Measurements from ENCODE around the gene LGI4.
A peak's percentile ranks its signal among the peaks of the same experiment; 100 is the strongest.
"Not testable (repeated sequence)": the region's sequence is repeated elsewhere in the genome, so short reads cannot be mapped to it uniquely, and the experiment has no call there.

The LGI4 gene

DNA sequence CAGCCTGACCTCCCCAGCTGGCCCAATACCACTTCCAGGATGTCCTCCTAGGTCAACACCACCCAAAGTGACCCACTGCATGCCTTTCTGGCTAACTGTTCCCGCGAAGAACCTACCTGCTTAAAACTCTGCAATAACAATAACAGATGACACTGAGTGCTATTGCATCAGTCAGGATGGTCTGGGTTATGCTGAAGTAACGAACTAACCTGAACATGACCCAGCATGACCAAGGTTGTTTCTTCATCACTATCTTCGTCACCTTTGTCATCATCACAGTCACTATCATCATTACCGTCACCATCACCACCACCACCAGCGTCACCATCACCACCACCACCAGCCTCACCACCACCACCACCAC is 29.8 kb downstream of the LGI4 start:
- no peak for DNase-seq

DNA sequence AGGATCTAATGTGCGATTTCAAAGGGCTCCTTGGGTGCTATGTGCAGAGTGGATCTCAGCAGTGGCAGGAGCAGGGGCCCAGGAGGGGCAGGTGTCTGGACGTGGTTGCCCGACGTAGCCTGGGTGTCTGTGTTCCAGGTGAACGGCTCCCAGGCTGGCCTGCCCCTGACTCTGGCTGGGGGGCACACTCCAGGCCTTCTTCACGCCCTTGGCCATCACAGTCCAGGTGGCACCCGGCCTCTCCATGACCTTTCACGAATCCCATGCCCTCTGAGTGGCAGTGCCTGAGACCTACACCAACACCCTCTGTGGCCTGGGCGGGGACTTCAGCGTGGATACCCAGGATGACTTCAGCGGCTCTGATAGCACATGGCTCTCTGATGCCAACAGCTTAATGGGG is 30.5 kb downstream of the LGI4 start:
- no peak for DNase-seq

DNA sequence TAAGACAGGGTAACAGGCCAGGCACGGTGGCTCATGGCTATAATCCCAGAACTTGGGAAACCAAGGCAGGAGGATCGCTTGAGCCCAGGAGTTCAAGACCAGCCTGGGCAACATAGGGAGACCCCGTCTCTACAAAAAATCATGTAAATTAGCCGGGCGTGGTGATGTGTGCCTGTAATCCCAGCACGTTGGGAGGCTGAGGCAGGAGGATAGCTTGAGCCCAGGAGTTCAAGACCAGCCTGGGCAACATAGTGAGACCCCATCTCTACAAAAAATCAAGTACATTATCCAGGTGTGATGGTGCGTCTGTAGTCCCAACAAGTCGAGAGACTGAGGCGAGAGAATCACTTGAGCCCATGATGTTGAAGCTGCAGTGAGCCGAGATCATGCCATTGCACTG is 31.2 kb downstream of the LGI4 start:
- DNase-seq = not testable (repeated sequence)

DNA sequence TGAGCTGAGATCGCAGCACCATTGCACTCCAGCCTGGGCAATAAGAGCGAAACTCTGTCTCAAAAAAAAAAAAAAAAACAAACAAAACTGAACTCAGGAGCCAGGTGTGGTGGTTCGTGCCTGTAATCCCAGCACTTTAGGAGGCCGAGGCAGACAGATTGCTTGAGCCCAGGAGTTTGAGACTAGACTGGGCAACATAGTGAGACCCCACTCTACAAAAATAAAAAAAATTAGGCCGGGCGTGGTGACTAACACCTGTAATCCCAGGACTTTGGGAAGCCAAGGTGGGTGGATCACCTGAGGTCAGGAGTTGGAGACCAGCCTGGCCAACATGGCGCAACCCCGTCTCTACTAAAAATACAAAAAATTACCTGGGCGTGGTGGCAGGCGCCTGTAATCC is 32.9 kb downstream of the LGI4 start:
- DNase-seq = not testable (repeated sequence)

DNA sequence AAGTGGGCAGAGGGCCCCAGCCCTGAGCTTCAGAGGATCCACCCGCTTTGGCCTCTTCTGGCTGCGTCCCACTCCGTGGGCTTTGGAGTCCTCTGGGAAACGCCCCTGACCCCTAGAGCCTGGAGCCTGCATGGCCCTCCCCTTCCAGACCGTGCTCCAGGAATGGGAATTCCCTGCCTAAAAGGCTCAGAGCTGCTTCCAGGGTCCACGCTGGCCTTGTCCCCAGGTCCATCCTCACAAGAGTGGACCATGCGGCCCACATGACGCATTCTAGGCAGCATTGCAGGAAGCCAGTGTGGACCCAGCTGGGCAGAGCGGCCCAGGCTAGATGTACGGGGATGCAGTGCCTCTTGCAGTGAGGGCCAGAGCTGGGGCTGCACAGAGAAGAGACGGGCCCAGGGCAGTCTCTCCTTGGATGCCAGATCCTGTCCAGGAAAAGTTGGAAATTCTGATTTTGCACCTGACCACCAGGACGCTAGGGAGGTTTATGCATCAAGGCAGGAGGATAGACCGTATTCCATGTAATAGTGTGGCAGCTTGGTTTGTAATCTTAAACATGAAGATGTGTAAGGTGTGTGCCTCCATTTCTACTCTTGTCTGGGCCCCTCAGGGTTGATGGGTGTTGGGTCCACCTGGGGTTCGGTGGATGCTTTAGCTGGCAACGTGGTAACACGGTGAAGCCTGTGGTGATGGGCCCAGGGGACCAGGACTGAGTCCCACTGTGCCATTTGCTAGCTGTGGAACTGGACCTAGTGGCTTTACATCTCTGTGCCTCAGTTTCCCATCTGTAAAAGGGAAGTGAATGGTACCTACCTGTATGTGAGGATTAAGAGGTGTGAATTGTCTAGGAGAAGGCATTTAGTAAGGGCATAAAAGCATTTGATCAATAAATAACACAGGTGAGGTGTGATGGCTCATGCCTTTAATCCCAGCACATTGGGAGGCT is 34.0 kb downstream of the LGI4 start:
- no peak for DNase-seq

DNA sequence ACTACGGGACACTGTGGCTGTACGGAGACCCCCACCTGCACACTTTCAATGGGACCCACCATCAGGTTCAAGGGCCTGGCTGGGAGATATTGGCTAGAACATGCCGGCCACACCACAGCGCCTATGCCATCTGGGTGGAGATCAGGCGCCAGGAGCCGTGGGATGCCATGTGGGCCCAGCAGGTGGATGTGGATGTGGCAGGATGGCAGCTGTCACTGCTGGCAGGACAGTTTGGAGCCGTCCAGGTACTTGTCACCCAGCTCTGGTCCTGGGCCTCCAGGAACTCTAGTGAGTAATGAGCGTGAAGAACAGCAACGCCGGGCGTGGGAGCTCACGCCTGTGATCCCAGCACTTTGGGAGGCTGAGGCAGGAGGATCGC is 35.0 kb downstream of the LGI4 start:
- DNase-seq = no peak

DNA sequence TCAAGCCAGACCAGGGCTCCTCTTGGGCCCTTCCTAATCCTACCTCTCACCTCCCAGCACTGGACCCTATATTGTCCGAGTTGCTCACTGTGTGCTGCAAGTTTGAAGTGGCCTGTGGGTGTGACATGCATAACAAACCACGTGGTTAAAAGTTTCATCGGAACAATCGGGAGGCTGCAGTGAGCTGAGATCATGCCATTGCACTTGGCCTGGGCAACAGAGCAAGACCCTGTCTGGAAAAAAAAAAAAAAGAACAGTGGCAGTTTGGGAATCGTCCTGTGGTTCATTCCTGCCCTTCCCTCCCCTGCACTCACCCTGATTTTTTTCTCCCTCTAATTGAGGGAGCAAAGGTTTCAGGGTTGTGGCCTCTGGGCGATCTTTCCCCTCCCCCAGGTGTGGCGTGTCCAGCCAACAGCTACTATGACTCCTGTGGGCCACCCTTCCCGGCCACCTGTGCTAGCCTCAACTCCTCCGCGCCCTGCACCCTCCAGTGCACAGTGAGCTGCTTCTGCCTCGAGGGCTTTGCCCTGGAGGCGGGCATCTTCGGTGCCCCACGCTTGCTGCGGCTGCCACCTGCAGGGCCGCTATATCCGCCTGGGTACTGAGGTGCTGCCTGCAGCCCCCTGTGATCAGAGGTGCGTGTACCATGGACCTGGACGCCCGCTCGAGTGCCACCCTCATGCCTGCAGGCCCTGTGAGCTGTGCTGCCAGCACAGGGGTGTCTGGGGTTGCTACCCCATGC is 35.5 kb downstream of the LGI4 start:
- DNase-seq = no peak

DNA sequence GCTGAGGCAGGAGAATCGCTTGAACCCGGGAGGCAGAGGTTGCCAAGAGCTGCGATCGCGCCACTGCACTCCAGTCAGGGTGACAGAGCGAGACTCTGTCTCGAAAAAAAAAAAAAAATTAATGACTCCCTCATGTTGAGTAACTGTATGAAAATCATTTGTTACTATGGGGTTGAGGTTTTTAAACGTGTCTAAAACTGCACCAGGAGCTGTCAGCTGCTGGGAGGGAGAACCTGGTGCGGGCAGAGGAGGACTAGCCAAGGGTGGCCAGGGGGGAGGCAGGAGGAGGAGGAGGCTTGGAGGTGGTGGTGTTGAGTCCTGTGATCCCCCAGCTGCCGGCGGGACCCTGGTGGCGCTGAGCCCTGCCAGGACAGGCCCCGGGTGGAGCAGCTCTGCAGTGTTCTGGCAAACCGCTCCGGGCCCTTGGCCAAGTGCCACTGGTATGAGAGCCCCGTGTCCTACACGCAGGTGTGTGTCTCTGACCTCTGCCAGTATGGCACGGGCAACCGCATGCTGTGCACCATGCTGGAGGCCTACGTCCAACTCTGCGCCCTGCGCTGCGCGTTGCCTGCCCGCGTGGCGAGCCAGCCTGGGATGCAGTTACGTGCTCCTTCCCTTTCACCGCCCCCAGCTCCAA is 36.3 kb downstream of the LGI4 start:
- DNase-seq = no peak

DNA sequence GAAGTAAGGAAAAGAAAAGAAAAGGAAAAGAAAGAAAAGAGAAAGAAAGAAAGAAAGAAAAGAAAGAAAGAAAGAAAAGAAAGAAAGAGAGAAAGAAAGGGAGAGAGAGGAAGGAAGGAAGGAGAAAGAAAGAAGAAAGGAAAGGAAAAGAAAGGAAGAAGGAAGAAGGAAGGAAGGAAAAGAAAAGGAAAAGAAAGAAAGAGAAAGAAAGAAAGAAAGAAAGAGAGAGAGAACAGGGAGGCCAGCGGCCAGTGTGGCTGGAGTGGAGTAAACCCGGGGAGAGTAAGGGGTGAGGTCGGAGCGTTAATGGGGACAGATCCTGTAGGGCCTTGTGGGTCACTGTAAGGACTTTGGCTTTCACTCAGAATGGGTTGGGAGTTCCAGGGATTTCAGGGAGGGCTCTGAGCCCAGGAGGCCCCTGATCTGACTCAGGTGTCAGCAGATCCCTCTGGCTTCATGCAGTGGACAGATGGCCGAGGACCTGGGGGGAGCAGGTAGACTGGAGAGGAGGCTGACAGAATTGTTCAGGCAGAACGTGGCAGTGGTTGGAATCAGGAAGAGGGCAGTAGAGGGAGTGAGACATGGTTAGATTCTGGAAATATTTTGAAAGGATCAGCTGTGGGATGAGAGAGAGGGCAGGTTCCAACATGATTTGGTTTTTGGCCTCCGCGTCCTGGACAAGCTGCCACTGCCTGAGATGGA is 39.0 kb downstream of the LGI4 start:
- DNase-seq = no peak

DNA sequence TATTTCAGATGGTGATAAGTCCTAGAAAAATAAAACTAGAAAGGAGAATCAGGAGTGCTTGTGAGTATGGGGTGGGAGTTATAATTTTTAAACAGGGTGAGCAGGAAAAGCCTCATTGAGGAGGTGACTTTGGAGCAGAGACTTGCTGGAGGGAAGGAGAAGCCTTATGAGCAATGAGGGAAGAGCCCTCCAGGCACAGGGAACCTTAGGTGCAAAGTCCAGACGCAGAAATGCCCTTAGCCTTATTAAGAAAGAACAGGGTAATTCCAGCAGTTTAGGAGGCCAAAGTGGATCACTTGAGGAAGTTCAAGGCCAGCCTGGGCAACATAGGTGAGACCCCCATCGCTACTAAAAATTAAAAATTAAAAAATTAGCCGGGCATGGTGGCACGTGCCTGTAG is 40.2 kb downstream of the LGI4 start:
- no peak for DNase-seq

DNA sequence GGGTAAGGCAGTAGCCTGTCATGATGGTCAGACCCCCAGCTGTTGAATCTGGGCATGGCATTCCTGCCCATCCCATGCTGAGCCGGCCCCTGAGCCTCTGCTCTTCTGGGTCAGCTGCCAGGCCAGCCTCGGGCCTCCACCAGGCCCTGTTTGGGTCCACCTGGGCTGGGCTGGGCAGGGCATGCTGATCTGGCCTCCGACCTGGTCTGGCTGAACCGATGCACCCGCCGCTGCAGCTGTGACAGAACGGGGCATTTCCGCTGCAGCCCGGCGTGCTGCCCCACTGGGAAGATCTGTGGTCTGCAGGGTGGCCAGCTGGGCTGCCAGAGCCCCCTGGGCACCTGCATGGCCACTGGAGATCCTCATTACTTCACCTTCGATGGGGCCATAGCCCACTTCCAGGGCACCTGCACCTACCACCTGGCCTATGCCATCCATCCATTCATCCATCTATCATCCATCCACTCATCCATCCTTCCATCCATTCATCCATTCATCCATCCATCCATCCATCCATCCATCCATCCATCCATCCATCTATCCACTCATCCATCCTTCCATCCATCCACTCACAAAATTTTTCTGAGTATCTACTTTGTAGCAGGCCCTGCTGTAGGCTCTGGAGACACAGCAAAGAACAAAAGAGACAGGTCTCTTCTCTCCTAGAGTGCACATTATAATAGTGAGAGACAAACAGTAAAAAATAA is 40.8 kb downstream of the LGI4 start:
- DNase-seq = no peak

DNA sequence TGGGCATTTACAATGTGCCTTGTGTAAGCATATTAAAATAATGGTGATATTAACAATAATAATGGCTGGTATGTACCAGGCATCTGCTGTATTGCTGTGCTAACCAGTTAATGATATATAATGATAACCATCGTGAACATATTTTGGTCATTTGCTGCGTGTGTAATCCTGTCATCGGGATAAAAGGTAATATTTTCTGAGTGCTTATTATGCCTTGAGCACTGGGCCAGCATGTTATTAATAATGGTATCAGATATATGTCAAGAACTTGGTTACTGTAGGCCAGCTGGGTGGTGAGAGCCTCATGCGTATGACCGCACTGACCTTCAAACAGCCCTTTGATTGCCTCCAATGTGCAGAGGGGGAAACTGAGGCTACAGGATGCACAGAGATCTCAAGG is 41.4 kb downstream of the LGI4 start:
- DNase-seq = no peak

DNA sequence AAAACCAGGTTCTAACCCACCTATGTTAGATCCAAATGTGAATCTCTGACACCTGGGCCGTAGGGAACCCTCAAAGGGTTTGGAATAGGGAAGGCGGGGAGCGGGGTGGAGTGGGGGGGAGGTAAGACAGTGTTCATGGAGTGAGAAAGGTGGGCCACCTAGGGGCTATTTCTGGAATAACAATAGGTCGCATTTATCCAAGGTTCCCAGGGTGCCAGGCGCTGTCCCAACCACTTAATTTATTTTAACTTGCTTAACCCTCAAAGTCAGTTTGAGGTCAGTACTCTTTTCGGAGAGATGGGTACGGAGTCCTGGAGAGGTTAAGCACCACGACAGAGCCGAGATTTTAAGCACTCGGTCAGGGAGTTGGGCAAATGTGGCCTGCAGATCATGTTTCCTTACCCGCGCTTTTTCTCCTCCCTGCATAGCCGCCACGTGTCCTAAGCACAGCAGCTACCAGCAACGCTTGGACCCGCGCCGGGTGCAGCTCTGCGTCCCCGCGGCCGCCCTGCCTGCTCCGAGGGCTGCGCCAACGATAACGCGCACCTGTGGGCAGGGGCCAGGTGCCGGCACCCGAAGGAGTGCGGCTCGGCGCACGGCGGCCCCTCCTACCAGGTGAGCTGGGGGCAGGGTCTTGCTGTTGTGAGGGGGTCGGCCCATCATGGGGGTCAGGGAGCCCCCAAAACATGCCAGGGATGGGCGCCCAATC is 44.2 kb downstream of the LGI4 start:
- peak; percentile 54 for DNase-seq

DNA sequence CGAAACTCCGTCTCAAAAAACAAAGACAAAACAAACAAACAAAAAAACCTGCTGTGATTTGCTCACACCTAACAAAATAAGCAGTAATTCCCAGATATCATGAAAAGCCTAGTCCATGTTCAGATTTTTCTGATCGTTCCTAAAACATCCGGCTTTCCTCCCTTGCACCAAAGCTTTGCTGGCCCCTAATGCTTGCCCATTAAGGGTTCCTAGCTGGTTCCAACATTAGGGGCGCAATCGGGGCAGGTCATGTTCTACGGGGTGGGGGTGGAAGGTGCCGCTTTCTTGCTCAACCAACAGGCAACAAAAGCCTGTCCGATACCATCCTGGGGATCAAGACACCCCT is 44.7 kb downstream of the LGI4 start:
- no peak for DNase-seq

DNA sequence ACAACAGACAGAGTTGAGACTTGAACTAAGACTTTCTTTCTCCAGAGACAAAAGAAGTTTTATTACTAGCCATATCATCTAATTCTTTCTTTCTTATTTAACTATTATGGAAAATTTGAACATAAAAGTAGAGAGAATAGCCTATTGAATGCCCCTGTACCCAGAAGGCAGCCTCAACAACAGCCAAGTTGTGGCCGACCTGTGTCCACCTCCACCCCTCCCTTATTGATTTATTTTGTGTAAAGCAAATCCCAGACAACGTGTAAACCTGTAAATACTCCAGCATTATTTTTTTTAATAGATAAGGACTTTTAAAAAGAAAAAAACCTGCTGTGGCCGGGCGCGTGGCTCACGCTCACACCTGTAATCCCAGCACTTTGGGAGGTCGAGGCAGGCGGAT is 45.3 kb downstream of the LGI4 start:
- DNase-seq = no peak

DNA sequence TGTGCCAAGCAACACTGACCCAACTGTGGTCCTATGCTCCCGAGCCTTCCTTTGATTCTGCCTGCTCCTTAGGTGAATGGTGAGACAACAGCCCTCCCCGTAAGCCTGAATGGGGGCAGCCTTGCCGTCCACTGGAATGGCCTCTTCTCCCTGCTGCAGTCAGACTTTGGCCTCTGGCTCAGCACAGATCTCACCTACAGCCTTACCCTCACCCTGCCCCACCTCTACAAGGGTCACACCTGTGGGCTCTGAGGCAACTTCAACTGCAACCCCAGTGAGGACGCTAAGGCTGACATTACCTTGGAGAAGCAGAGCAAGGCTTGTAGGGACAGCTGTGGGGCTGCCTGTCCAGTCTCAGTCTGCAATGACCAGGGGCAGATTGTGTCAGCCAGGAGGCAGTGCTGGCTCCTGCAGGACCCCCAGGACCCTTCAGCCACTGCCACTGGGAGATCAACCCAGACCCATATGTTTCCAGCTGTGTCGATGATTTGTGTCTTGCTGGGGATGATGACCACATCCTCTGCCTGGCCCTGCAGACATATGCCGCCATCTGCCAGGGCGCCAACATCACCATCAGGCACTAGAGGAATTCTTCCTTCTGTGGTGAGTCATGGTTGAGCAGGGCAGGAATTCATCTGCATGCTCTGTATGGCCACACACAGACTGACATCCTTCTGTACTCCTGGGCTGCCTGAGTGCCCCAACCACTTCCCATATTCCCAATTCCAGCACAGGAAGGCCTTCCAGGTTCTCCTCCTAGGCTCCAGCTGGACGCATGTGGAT is 46.5 kb downstream of the LGI4 start:
- DNase-seq = no peak

DNA sequence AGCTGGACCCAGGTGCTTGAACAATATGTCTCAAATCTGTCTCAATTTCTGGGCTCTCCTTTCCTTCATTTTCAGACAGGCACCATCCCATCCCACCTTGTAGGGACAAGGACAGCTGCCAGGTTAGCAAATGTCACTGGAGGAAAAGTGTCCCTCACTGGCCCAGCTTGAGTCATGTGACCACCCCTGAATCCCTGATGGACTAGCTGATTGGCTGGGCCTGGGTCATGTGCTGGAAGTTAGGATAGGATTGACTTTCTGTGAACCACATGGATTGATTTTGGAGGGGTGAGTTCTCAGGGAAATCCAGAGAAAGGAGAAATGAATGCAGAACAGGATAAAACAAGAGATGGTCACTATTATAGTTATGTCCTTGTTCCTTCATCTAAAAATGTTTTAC is 47.5 kb downstream of the LGI4 start:
- no peak for DNase-seq

DNA sequence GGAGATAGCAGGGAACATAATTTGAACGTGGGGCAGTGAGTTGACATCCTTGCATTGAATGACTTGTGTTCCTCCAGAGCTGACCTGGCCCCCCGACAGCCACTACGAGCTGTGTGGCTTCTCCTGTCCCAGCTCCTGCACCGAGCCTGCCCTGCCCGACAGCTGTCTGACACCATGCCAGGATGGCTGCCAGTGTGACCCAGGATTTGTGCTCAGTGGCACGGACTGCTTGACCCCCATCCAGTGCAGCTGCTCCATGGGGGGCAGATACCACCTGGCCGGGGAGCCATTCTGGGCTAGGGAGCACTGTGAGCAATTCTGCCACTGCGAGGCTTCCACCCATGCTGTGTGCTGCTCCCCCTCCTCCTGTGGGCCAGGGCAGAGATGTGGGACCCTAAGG is 48.4 kb downstream of the LGI4 start:
- no peak for DNase-seq

DNA sequence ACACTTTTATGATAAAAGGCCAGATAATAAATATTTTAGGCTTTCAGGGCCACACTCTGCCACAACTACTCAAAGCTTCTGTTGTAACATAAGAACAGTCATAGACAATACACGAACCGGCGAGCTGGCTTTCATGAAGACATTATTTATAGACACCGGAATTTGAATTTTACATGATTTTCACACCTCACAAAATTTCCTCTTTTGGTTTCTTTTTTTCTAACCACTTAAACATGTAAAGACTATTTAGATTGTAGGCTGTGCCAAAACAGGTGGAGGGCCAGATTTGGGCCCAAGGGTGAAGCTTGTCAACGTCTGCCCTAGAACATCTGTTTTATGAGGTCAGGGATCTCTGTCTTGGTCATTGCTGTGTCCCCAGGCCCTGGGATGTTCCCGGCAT is 48.9 kb downstream of the LGI4 start:
- DNase-seq = peak; percentile 3

DNA sequence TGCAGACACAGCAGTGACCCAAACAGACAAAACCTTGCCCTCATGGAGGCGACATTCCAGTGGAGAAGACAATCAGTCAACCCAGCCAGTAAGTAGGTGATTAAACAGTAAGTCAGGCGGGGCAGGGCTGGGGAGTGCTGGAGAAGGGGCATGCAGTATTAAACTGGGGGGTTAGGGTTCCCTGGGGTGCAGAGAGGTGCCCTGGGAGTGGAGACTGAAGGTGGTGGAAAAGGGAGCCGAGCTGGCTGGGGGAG is 50.4 kb downstream of the LGI4 start:
- DNase-seq = no peak

DNA sequence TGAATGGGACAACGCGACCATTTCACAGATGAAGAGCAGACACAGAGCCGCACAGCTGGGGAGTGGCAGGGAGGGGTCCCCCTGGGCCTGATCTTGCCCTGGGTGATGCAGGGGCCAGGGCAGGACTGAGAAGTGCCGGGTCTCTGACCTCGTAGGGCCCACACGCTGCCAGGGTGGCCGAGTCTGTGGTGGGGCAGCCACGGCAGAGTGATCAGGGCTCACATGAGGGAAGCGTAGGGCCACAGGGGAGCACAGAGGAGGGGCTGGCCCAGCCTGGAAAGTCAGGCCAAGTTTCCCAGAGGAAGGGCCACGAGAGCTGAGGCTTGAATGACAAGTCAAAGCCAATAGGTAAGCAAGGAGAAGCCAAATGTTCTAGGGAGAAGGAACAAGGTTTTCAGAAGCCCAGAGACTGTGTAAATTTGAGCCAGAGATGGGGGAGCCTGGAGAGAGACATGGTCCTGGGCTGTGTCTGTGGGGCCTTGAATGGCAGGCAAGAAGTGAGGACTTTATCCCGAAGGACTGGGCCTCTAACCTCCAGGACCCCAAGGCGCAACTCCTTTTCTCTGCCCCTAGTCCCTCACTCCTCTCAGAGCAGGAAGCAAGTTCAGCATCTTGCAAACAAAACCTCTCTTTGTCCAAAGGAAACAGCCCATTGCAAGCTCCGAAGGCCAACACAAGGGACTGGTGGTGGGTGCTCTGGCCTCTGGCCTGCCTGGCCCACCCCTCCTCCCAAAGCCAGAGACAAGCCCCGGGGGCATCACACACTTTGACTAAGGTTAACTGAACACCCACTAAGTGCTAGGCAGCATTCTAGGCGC is 51.0 kb downstream of the LGI4 start:
- DNase-seq = no peak
